Measurements from ENCODE around the gene DACH2. TPM values are rescaled to one million over a fixed set of nuclear protein-coding genes. Genes with fewer than 3 reads are reported as not detected.

Gene DACH2
- total RNA-seq, 2 experiments from 2014 or later: not detected

DNA sequence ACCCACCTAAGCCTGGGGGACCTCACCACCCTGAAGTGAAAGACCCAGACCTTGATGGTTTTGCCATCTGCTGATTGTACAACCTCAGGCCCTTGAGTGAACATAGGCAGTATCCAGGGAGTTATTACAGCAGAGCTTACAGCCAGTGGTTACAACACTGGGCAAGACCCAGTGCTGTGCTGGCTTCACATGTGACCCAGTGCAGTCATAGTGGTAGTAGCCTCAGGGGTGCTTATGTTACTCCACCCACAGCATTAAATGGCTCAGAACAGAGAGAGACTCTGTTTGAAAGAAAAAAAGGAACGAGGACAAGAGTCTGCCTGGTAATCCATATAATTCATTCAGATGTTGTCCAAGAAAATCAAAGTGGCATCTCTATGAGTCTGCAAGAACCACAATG lies 45.2 kb upstream of the DACH2 start:
- Histone ChIP-seq H3K9me2 (ENCODE audit: insufficient read depth, low read length) (no peaks in the 10 kb centered on the region), H3K36me3 (ENCODE audit: insufficient read depth, low read length) (no peaks in the 10 kb centered on the region), H4K20me1 (ENCODE audit: insufficient read depth, low read length) (no peaks in the 10 kb centered on the region), H2AFZ (ENCODE audit: low read length) (no peak overlapping the region), H3K4me3 (ENCODE audit: low read depth, low read length, poor library complexity, severe bottlenecking) (no peak overlapping the region), H3K4me2 (ENCODE audit: low read length) (no peak overlapping the region), H3K79me2 (ENCODE audit: insufficient read depth, low read depth, low read length) (no peaks in the 10 kb centered on the region), H3K27ac (ENCODE audit: low read depth, low read length, poor library complexity, severe bottlenecking) (no peak overlapping the region), H3K9me3 (ENCODE audit: low read length) (no peaks in the 10 kb centered on the region), H3K4me1 (ENCODE audit: insufficient read depth, low read length, poor library complexity, severe bottlenecking) (no peaks in the 10 kb centered on the region)
- POLR2A ChIA-PET: no interaction called here
- CTCF ChIA-PET (ENCODE audit: unreplicated experiment): no interaction called here
- intact Hi-C loops (cut with micrococcal nuclease; ENCODE audit: unreplicated experiment): no loop called here
- no peak for TF ChIP-seq EZH2phosphoT487 (IDR thresholded peaks at IDR 0.05; ENCODE audit: borderline replicate concordance, low read depth, low read length)
- TF ChIP-seq, protein P1, sequence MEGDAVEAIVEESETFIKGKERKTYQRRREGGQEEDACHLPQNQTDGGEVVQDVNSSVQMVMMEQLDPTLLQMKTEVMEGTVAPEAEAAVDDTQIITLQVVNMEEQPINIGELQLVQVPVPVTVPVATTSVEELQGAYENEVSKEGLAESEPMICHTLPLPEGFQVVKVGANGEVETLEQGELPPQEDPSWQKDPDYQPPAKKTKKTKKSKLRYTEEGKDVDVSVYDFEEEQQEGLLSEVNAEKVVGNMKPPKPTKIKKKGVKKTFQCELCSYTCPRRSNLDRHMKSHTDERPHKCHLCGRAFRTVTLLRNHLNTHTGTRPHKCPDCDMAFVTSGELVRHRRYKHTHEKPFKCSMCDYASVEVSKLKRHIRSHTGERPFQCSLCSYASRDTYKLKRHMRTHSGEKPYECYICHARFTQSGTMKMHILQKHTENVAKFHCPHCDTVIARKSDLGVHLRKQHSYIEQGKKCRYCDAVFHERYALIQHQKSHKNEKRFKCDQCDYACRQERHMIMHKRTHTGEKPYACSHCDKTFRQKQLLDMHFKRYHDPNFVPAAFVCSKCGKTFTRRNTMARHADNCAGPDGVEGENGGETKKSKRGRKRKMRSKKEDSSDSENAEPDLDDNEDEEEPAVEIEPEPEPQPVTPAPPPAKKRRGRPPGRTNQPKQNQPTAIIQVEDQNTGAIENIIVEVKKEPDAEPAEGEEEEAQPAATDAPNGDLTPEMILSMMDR (conservative IDR thresholded peaks at IDR 0.05; ENCODE audit: low read length): no peak
- no TSS peak for BruUV-seq (replicated peaks)
- DNase-seq (ENCODE audit: low spot score): no peak

DNA sequence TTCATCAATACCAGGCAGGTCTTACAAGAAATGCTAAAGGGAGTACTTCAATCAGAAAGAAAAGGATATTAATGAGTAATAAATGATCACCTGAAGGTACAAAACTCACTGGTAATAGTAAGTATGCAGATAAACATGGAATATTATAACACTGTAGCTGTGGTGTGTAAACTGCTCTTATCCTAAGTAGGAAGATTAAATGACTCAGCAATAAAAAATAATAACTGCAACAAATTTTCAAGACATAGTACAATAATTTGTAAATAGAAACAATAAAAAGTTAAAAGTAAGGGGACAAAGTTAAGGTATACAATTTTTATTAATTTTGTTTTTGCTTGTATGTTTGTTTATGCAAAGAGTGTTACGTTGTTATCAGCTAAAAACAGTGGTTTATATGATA lies 43.7 kb upstream of the DACH2 start:
- H2AFZ ChIP-seq (ENCODE audit: low read length): no peak overlapping the region
- CTCF ChIA-PET (ENCODE audit: unreplicated experiment): no interaction called here
- intact Hi-C loops (cut with micrococcal nuclease; ENCODE audit: unreplicated experiment): no loop called here
- no peak overlapping the region for H3K4me3 ChIP-seq (ENCODE audit: low read depth, low read length, poor library complexity, severe bottlenecking)
- no peak overlapping the region for H3K27ac ChIP-seq (ENCODE audit: low read depth, low read length, poor library complexity, severe bottlenecking)
- no peak for TF ChIP-seq EZH2phosphoT487 (IDR thresholded peaks at IDR 0.05; ENCODE audit: borderline replicate concordance, low read depth, low read length)
- TF ChIP-seq, protein P1 (conservative IDR thresholded peaks at IDR 0.05; ENCODE audit: low read length): no peak
- no peaks in the 10 kb centered on the region for H3K36me3 ChIP-seq (ENCODE audit: insufficient read depth, low read length)
- no peaks in the 10 kb centered on the region for H3K9me3 ChIP-seq (ENCODE audit: low read length)
- no TSS peak for BruUV-seq (replicated peaks)
- DNase-seq (ENCODE audit: low spot score): no peak
- no peaks in the 10 kb centered on the region for H3K4me1 ChIP-seq (ENCODE audit: insufficient read depth, low read length, poor library complexity, severe bottlenecking)
- no peak overlapping the region for H3K4me2 ChIP-seq (ENCODE audit: low read length)
- no peaks in the 10 kb centered on the region for H3K9me2 ChIP-seq (ENCODE audit: insufficient read depth, low read length)
- H4K20me1 ChIP-seq (ENCODE audit: insufficient read depth, low read length): no peaks in the 10 kb centered on the region
- POLR2A ChIA-PET: no interaction called here
- no peaks in the 10 kb centered on the region for H3K79me2 ChIP-seq (ENCODE audit: insufficient read depth, low read depth, low read length)

DNA sequence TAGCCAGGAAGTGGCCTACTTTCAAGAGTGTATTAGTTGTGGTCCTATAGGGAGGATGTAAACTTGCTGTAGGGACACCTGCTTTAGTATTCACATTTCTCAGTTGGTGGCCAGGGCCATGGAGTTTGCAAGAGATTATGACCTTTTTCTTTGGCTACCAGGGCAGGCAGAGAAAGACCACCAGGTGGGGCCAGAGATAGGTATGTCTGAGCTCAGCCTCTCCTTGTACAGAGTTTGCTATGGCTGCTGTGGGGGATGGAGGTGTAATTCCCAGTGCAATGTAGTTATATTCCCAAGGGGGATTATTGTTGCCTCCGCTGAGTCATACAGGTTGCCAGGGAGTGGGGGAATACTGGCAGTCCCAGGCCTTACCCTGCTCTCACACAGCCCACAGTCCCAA lies 26.3 kb upstream of the DACH2 start:
- no peak overlapping the region for H3K27ac ChIP-seq (ENCODE audit: low read depth, low read length, poor library complexity, severe bottlenecking)
- no peak overlapping the region for H3K4me2 ChIP-seq (ENCODE audit: low read length)
- no peak for DNase-seq (ENCODE audit: low spot score)
- no peak overlapping the region for H2AFZ ChIP-seq (ENCODE audit: low read length)
- no peaks in the 10 kb centered on the region for H3K9me2 ChIP-seq (ENCODE audit: insufficient read depth, low read length)
- H3K4me3 ChIP-seq (ENCODE audit: low read depth, low read length, poor library complexity, severe bottlenecking): no peak overlapping the region
- ChIA-PET CTCF (ENCODE audit: unreplicated experiment) (no interaction called here), POLR2A (no interaction called here)
- no peaks in the 10 kb centered on the region for H3K79me2 ChIP-seq (ENCODE audit: insufficient read depth, low read depth, low read length)
- BruUV-seq (replicated peaks): no TSS peak
- no peaks in the 10 kb centered on the region for H3K9me3 ChIP-seq (ENCODE audit: low read length)
- H4K20me1 ChIP-seq (ENCODE audit: insufficient read depth, low read length): no peaks in the 10 kb centered on the region
- TF ChIP-seq, protein P1 (conservative IDR thresholded peaks at IDR 0.05; ENCODE audit: low read length): no peak
- TF ChIP-seq EZH2phosphoT487 (IDR thresholded peaks at IDR 0.05; ENCODE audit: borderline replicate concordance, low read depth, low read length): no peak
- H3K4me1 ChIP-seq (ENCODE audit: insufficient read depth, low read length, poor library complexity, severe bottlenecking): no peaks in the 10 kb centered on the region
- H3K36me3 ChIP-seq (ENCODE audit: insufficient read depth, low read length): no peaks in the 10 kb centered on the region
- intact Hi-C loops (cut with micrococcal nuclease; ENCODE audit: unreplicated experiment): no loop called here
